Esophagus muscularis mucosa (tissue), 4 donors: ENCODE results near the gene BTBD1. TPM values are rescaled to one million over a fixed set of nuclear protein-coding genes. Genes with fewer than 3 reads are reported as not detected.
A peak's percentile ranks its signal among the peaks of the same experiment; 100 is the strongest.

Experiments
- DNase-seq: peaks from one replicate; pipeline ENCODE4 v3.0.0-alpha.2; 2017; ENCODE audit errors: extremely low spot score
- H3K27ac ChIP-seq, 4 donors: fragments of 200-600 bp; sonication (generic); replicated peaks in 1 of 4; 1 replicate in 3 of 4; 2 replicates in 1 of 4; pipeline ENCODE4 v1.5.1; 2016 to 2019; ENCODE audit warnings: mild to moderate bottlenecking in 1 of 4
- H3K27me3 ChIP-seq, 4 donors: fragments of 200-600 bp; sonication (generic); one replicate each; pipeline versions ENCODE4 v1.5.1 to v1.6.0; 2016 to 2019
- H3K36me3 ChIP-seq, 4 donors: fragments of 200-600 bp; sonication (generic); one replicate each; pipeline ENCODE4 v1.5.1; 2016 to 2019
- H3K4me1 ChIP-seq, 4 donors: fragments of 200-600 bp; sonication (generic); one replicate each; pipeline ENCODE4 v1.5.1; 2016 to 2019
- H3K4me3 ChIP-seq, 4 donors: fragments of 200-600 bp; sonication (generic); 1 replicate in 2 of 4; 2 replicates in 2 of 4; pipeline ENCODE4 v1.5.1; 2016 to 2019; ENCODE audit warnings: mild to moderate bottlenecking in 4 of 4, moderate library complexity in 1 of 4
- H3K9me3 ChIP-seq, 4 donors: fragments of 200-600 bp; sonication (generic); 1 replicate in 3 of 4; 2 replicates in 1 of 4; pipeline ENCODE4 v1.5.1; 2016 to 2019
- CTCF ChIP-seq, 3 experiments: fragments of 200-600 bp in 2 of 3; fragments of 450-650 bp in 1 of 3; sonication (generic) in 2 of 3; IDR thresholded peaks; one replicate each; pipeline ENCODE4 v1.5.1; 2017 to 2019; ENCODE audit warnings: antibody characterized with exemption in 3 of 3, mild to moderate bottlenecking in 2 of 3, moderate library complexity in 1 of 3
- EP300 ChIP-seq: sonication (generic); formaldehyde crosslinking; IDR thresholded peaks from one replicate; pipeline ENCODE4 v1.6.1; 2017; ENCODE audit warnings: antibody characterized with exemption
- POLR2A ChIP-seq: fragments of 450-650 bp; IDR thresholded peaks from one replicate; pipeline ENCODE4 v1.6.1; 2017; ENCODE audit warnings: antibody characterized with exemption, moderate library complexity, mild to moderate bottlenecking, low read depth
- POLR2AphosphoS5 ChIP-seq, 2 donors: sonication (generic); formaldehyde crosslinking; IDR thresholded peaks; one replicate each; pipeline ENCODE4 v1.6.1; 2017; ENCODE audit warnings: antibody characterized with exemption in 2 of 2
- WGBS: methylation state at CpG from one replicate; pipeline ENCODE4 v1.1.5; 2018; 5-methylcytosine and 5-hydroxymethylcytosine counted together
- intact Hi-C: fragments of 100-400 bp; cut with DNase I; formaldehyde crosslinking; loops from one replicate; pipeline ENCODE4 v1.15.1; 2023
- total RNA-seq, 4 donors: library from RNA; depleted of rRNA; stranded (reverse); fragments of >200 nt; gene quantifications; one replicate each; pipeline versions ENCODE4 v1.1.0 to v1.2.1, GENCODE V29; 2016

Gene BTBD1
- total RNA-seq, 4 donors from 2014 or later = 53.2 to 69.6 (median 64.2) TPM

- no peak overlapping the region for H3K4me3 ChIP-seq
- peak; percentile 17 for DNase-seq
- no peaks in the 10 kb centered on the region for H3K9me3 ChIP-seq
- H3K27ac ChIP-seq = peak overlapping the region; percentile 14 to 47 (median 24)
- 79% methylated on average over 5 of the region's 5 CpGs for WGBS
- H3K36me3 ChIP-seq = peaks cover 0 to 18% (median 8%) of the 10 kb centered on the region in 4 donors
- H3K27me3 ChIP-seq = peaks cover 0 to 20% (median 2%) of the 10 kb centered on the region in 4 donors
- peaks cover 9 to 41% (median 13%) of the 10 kb centered on the region in 4 donors for H3K4me1 ChIP-seq
- TF ChIP-seq POLR2A = no peak
- TF ChIP-seq EP300 = no peak
- TF ChIP-seq POLR2AphosphoS5 (IDR thresholded peaks at IDR 0.05) = no peak
- TF ChIP-seq CTCF (IDR thresholded peaks at IDR 0.05) = no peak
- intact Hi-C loops = no loop called here
These were observed 47.0 kb upstream of the BTBD1 start for GRCh38 chr15:83113881-83114674.

- no peak overlapping the region for H3K4me3 ChIP-seq
- no peak for DNase-seq
- no peak for TF ChIP-seq CTCF (IDR thresholded peaks at IDR 0.05)
- peak in 1 of 2 donors; percentile 19 for TF ChIP-seq POLR2AphosphoS5 (IDR thresholded peaks at IDR 0.05)
- TF ChIP-seq POLR2A = no peak
- intact Hi-C loops = no loop called here
- H3K27me3 ChIP-seq = peaks cover 0 to 31% (median 7%) of the 10 kb centered on the region in 4 donors
- peak overlapping the region; percentile 14 to 47 (median 24) for H3K27ac ChIP-seq
- no peaks in the 10 kb centered on the region for H3K9me3 ChIP-seq
- WGBS = 41% methylated on average over 3 of the region's 3 CpGs
- peaks cover 16 to 52% (median 19%) of the 10 kb centered on the region in 4 donors for H3K4me1 ChIP-seq
- peaks cover 0 to 13% (median 8%) of the 10 kb centered on the region in 4 donors for H3K36me3 ChIP-seq
These were observed 45.9 kb upstream of the BTBD1 start for GRCh38 chr15:83112956-83113299.

DNA sequence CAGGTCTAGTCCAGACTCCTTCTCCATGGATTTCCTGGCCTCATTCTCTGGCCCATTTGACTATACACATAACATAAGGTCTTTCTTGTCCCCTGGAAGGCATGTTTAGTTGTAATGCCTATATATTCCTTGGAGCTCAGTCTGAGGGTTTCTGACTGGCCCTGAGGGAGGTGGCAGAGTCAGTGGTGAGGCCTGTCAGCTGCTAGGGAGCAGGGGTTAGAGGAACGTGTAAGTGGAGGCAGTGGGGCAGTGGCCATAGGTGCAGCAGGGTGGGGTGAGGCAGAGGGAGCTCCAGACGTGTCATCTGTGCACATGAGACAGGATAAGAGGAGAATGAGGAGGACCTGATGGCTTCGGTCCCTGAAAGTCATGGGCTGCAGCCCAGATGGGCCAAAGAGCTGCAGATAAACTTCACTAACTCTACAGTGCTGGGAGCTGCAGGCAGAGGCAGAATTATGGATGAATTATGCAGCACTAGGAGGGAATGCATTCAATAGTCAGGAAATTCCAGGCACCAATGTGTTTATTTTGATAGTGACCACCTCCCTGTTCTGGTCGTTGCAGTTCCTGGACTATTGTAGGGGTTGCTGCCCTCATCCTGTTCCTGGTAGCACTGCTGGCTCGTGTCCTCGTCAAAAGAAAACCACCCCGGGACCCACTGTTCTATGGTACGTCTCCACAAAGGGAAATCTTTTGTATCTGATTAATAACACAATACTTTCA is 45.3 kb upstream of the BTBD1 start:
- Histone ChIP-seq H3K4me1 (peaks cover 19 to 57% (median 24%) of the 10 kb centered on the region in 4 donors), H3K27me3 (peaks cover 0 to 37% (median 12%) of the 10 kb centered on the region in 4 donors), H3K27ac (peak overlapping the region in 3 of 4 donors; percentile 4 to 42 (median 23)), H3K4me3 (no peak overlapping the region), H3K36me3 (peaks cover 0 to 13% (median 8%) of the 10 kb centered on the region in 4 donors), H3K9me3 (no peaks in the 10 kb centered on the region)
- 49% methylated on average over 8 of the region's 8 CpGs for WGBS
- no peak for DNase-seq
- intact Hi-C loops = no loop called here
- TF ChIP-seq CTCF (IDR thresholded peaks at IDR 0.05) = no peak
- TF ChIP-seq POLR2AphosphoS5 (IDR thresholded peaks at IDR 0.05) = peak in 1 of 2 donors; percentile 32

DNA sequence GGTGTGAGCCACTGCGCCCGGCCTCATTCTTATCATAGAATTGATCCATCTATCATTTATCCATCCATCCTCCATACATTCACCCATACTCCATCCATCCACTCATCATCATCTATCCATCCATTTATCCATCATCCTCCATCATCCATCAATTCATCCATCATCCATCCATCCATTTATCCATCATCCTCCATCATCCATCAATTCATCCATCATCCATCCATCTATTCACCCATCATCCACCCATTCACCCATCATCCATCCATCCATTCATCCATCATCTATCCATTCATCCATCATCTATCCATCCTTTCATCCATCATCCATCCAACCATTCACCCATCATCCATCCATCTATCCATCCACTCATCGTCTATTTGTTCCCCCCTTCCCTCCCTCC is 44.1 kb upstream of the BTBD1 start:
- Histone ChIP-seq H3K27me3 (peaks cover 0 to 45% (median 15%) of the 10 kb centered on the region in 4 donors), H3K36me3 (peaks cover 0 to 13% (median 8%) of the 10 kb centered on the region in 4 donors), H3K9me3 (no peaks in the 10 kb centered on the region), H3K27ac (no peak overlapping the region), H3K4me3 (no peak overlapping the region), H3K4me1 (peaks cover 19 to 66% (median 34%) of the 10 kb centered on the region in 4 donors)
- no peak for DNase-seq
- intact Hi-C loops = no loop called here
- WGBS = 96% methylated on average over 3 of the region's 3 CpGs
- TF ChIP-seq EP300 = no peak
- TF ChIP-seq POLR2AphosphoS5 (IDR thresholded peaks at IDR 0.05) = no peak
- no peak for TF ChIP-seq POLR2A
- TF ChIP-seq CTCF (IDR thresholded peaks at IDR 0.05) = no peak
